SK-N-SH (cell line): Measurements from ENCODE around the gene B4GALNT4. TPM values are rescaled to one million over a fixed set of nuclear protein-coding genes. Genes with fewer than 3 reads are reported as not detected.

Source experiments
- CTCF ChIA-PET: fragments of 300-600, 350-600 bp; formaldehyde crosslinking; extraction: SDS; loops from one replicate; lab custom pipeline; 2021; lab: Yijun Ruan, JAX
- POLR2A ChIA-PET: fragments of 350-600 bp; sonication (Branson Sonifier 250); formaldehyde crosslinking; extraction: SDS; loops from one replicate; lab custom pipeline; 2020; ENCODE audit warnings: antibody characterized with exemption, inconsistent platforms; lab: Yijun Ruan, JAX
- DNase-seq: peaks from one replicate; pipeline ENCODE4 v3.0.0; 2012
- H2AFZ ChIP-seq: fragments of 200-600 bp; sonication (generic); 2 replicates; pipeline ENCODE4 v1.8.1; 2016; ENCODE audit warnings: antibody characterized with exemption, mild to moderate bottlenecking, low read depth
- H3F3A ChIP-seq: fragments of 200-600 bp; sonication (generic); replicated peaks from 2 replicates; pipeline ENCODE3; 2016; ENCODE audit warnings: antibody characterized with exemption, mild to moderate bottlenecking; ENCODE audit not compliant: insufficient read depth
- H3K27ac ChIP-seq, 2 experiments: fragments of 200-500 bp in 1 of 2; fragments of 200-600 bp in 1 of 2; sonication (Bioruptor generic) in 1 of 2; sonication (generic), shearing (Covaris generic) in 1 of 2; 2 replicates each; pipeline versions ENCODE4 v1.5.1 to v1.6.1; 2014 to 2016; ENCODE audit warnings: low read depth in 2 of 2, inconsistent platforms in 1 of 2, low read length in 1 of 2, mild to moderate bottlenecking in 1 of 2, mixed read lengths in 1 of 2
- H3K27me3 ChIP-seq: fragments of 200-600 bp; sonication (generic), shearing (Covaris generic); 2 replicates; pipeline ENCODE4 v1.6.1; 2016; ENCODE audit warnings: mixed run types; ENCODE audit not compliant: insufficient read depth
- H3K36me3 ChIP-seq, 2 experiments: fragments of 200-500 bp in 1 of 2; fragments of 200-600 bp in 1 of 2; sonication (Bioruptor generic) in 1 of 2; sonication (generic) in 1 of 2; replicated peaks in 1 of 2; 2 replicates each; pipeline versions ENCODE3 to v1.5.1; 2014 to 2016; ENCODE audit warnings: low read length in 1 of 2, mild to moderate bottlenecking in 1 of 2; ENCODE audit not compliant: insufficient read depth in 2 of 2, control insufficient read depth in 1 of 2
- H3K4me1 ChIP-seq, 2 experiments: fragments of 200-500 bp in 1 of 2; fragments of 200-600 bp in 1 of 2; sonication (Bioruptor generic) in 1 of 2; sonication (generic), shearing (Covaris generic) in 1 of 2; 2 replicates each; pipeline versions ENCODE4 v1.5.1 to v1.6.1; 2014 to 2016; ENCODE audit warnings: low read depth in 1 of 2, low read length in 1 of 2, mixed run types in 1 of 2; ENCODE audit not compliant: insufficient read depth in 2 of 2, control insufficient read depth in 1 of 2
- H3K4me2 ChIP-seq: fragments of 200-600 bp; sonication (generic), shearing (Covaris generic); 2 replicates; pipeline ENCODE4 v1.6.1; 2017; ENCODE audit warnings: mixed run types
- H3K4me3 ChIP-seq, 2 experiments: fragments of 200-500 bp in 1 of 2; fragments of 200-600 bp in 1 of 2; sonication (Bioruptor generic) in 1 of 2; sonication (generic), shearing (Covaris generic) in 1 of 2; 2 replicates each; pipeline versions ENCODE4 v1.5.1 to v1.8.1; 2014 to 2016; ENCODE audit warnings: low read depth in 2 of 2, inconsistent platforms in 1 of 2, low read length in 1 of 2, mild to moderate bottlenecking in 1 of 2, mixed read lengths in 1 of 2, moderate library complexity in 1 of 2
- H3K79me2 ChIP-seq: fragments of 200-600 bp; sonication (generic); 2 replicates; pipeline ENCODE4 v1.8.1; 2017; ENCODE audit warnings: mild to moderate bottlenecking; ENCODE audit not compliant: insufficient read depth
- H3K9ac ChIP-seq: fragments of 200-600 bp; sonication (generic); 2 replicates; pipeline ENCODE4 v1.6.1; 2017; ENCODE audit warnings: mixed run types
- H3K9me2 ChIP-seq: fragments of 200-600 bp; sonication (generic); 2 replicates; pipeline ENCODE4 v1.6.1; 2017; ENCODE audit warnings: mixed run types
- H3K9me3 ChIP-seq: fragments of 200-600 bp; sonication (generic); 2 replicates; pipeline ENCODE4 v1.6.1; 2017; ENCODE audit warnings: mixed run types, mild to moderate bottlenecking, moderate library complexity
- H4K20me1 ChIP-seq: fragments of 200-600 bp; sonication (generic); 2 replicates; pipeline ENCODE4 v1.6.1; 2017; ENCODE audit warnings: mild to moderate bottlenecking, mixed run types; ENCODE audit not compliant: insufficient read depth
- ELF1 ChIP-seq: IDR thresholded peaks from 2 replicates; pipeline ENCODE4 v1.4.0; 2012
- EP300 ChIP-seq, 2 experiments: IDR thresholded peaks; 2 replicates each; pipeline versions ENCODE4 v1.4.0 to v1.6.1; 2012; ENCODE audit warnings: borderline replicate concordance in 1 of 2, low read depth in 1 of 2, low read length in 1 of 2
- EZH2phosphoT487 ChIP-seq: fragments of 200-600 bp; sonication (generic); IDR thresholded peaks from 2 replicates; pipeline ENCODE4 v1.6.1; 2017; ENCODE audit warnings: low read depth, mixed run types, mild to moderate bottlenecking, antibody characterized with exemption, moderate library complexity, borderline replicate concordance
- FOXJ3 ChIP-seq: sonication (generic); formaldehyde crosslinking; IDR thresholded peaks from 2 replicates; pipeline ENCODE4 v1.5.1; 2020; ENCODE audit warnings: mild to moderate bottlenecking, missing genetic modification reagents
- FOXM1 ChIP-seq: IDR thresholded peaks from 2 replicates; pipeline ENCODE4 v1.4.0; 2012; ENCODE audit warnings: low read depth, mild to moderate bottlenecking
- IRF3 ChIP-seq: fragments of 150-350 bp; IDR thresholded peaks from 2 replicates; pipeline ENCODE4 v1.6.1; 2016; ENCODE audit warnings: mild to moderate bottlenecking, low read depth, low read length
- MAX ChIP-seq: IDR thresholded peaks from 2 replicates; pipeline ENCODE4 v1.4.0; 2012; ENCODE audit warnings: low read depth
- MEF2A ChIP-seq: IDR thresholded peaks from 2 replicates; pipeline ENCODE4 v1.4.0; 2012; ENCODE audit warnings: low read depth, borderline replicate concordance
- POLR2AphosphoS5 ChIP-seq: IDR thresholded peaks from 2 replicates; pipeline ENCODE4 v1.6.1; 2012; ENCODE audit warnings: low read depth, low read length
- RAD21 ChIP-seq: IDR thresholded peaks from 2 replicates; pipeline ENCODE4 v1.6.1; 2012; ENCODE audit warnings: mild to moderate bottlenecking, low read length
- RCOR1 ChIP-seq: fragments of 150-350 bp; IDR thresholded peaks from 2 replicates; pipeline ENCODE4 v1.6.1; 2017; ENCODE audit warnings: antibody characterized with exemption, low read length
- SMC3 ChIP-seq: IDR thresholded peaks from 2 replicates; pipeline ENCODE4 v1.6.1; 2012; ENCODE audit warnings: low read depth, low read length, improper control_type of control experiment
- TEAD4 ChIP-seq: IDR thresholded peaks from 2 replicates; pipeline ENCODE4 v1.4.0; 2012; ENCODE audit warnings: mild to moderate bottlenecking, borderline replicate concordance; ENCODE audit not compliant: insufficient read depth
- YY1 ChIP-seq: IDR thresholded peaks from 2 replicates; pipeline ENCODE4 v1.4.0; 2012; ENCODE audit warnings: low read depth, mild to moderate bottlenecking
- ZBTB33 ChIP-seq: IDR thresholded peaks from 2 replicates; pipeline ENCODE4 v1.4.0; 2012; ENCODE audit warnings: low read depth, borderline replicate concordance
- WGBS: methylation state at CpG from one replicate; pipeline ENCODE4 v1.1.6; 2017; ENCODE audit warnings: low lambda C conversion rate; 5-methylcytosine and 5-hydroxymethylcytosine counted together
- polyA plus RNA-seq, 3 experiments: library from polyadenylated mRNA; depleted of rRNA; stranded (reverse); fragments of >200 nt; gene quantifications; 2 replicates each; pipeline ENCODE4 v1.2.3, GENCODE V29; 2012

Gene B4GALNT4
- polyA plus RNA-seq, 1 of the 3 experiments (the other 2 are of a cell fraction), result 66.7 TPM

GRCh38 chr11:426851-427250, 57.6 kb downstream of the B4GALNT4 start:
- no peaks in the 10 kb centered on the region for H3K4me1 ChIP-seq
- H3F3A ChIP-seq, result no peaks in the 10 kb centered on the region
- no peaks in the 10 kb centered on the region for H3K36me3 ChIP-seq
- H3K4me3 ChIP-seq, result no peak overlapping the region
- H2AFZ ChIP-seq, result no peak overlapping the region
- no peaks in the 10 kb centered on the region for H3K27me3 ChIP-seq
- no peak overlapping the region for H3K4me2 ChIP-seq
- no peaks in the 10 kb centered on the region for H4K20me1 ChIP-seq
- CTCF ChIA-PET, result interaction anchor here (1.4 to 3.1 kb wide), 2 partner anchors 22 to 30 kb away, joined by 8 to 9 read pairs; partner anchors contain the start of gene PTDSS2
- H3K9me2 ChIP-seq, result no peaks in the 10 kb centered on the region
- no peak for TF ChIP-seq POLR2AphosphoS5
- TF ChIP-seq MEF2A, result no peak
- TF ChIP-seq ELF1, result no peak
- no peak for TF ChIP-seq TEAD4
- no peak for TF ChIP-seq ZBTB33
- no peak for TF ChIP-seq IRF3
- TF ChIP-seq EP300 (IDR thresholded peaks at IDR 0.05; ENCODE audit: borderline replicate concordance in 1 of 2, low read depth in 1 of 2, low read length in 1 of 2), result no peak
- no peak for TF ChIP-seq MAX
- TF ChIP-seq YY1, result no peak
- no peak for TF ChIP-seq RCOR1
- no peak for TF ChIP-seq FOXJ3 (CRISPR knock-in tag)
- no peak for TF ChIP-seq EZH2phosphoT487
- TF ChIP-seq RAD21, result no peak
- TF ChIP-seq FOXM1, result no peak
- TF ChIP-seq, all 33 proteins: peak for 0
- WGBS, result 46% methylated on average over 6 of the region's 8 CpGs
- Histone ChIP-seq H3K9ac (no peak overlapping the region), H3K9me3 (no peaks in the 10 kb centered on the region), H3K79me2 (no peaks in the 10 kb centered on the region), H3K27ac (no peak overlapping the region)
- no peak for DNase-seq
- POLR2A ChIA-PET, result no interaction called here

- Histone ChIP-seq H3K9ac (no peak overlapping the region), H3K4me1 (no peaks in the 10 kb centered on the region), H3K79me2 (no peaks in the 10 kb centered on the region), H3K36me3 (no peaks in the 10 kb centered on the region), H3K27ac (no peak overlapping the region), H3F3A (no peaks in the 10 kb centered on the region), H3K27me3 (no peaks in the 10 kb centered on the region), H4K20me1 (no peaks in the 10 kb centered on the region), H3K9me2 (no peaks in the 10 kb centered on the region), H2AFZ (no peak overlapping the region), H3K4me2 (no peak overlapping the region), H3K9me3 (no peaks in the 10 kb centered on the region), H3K4me3 (no peak overlapping the region)
- TF ChIP-seq FOXM1 (no peak), SMC3 (no peak)
- no peak for DNase-seq
- ChIA-PET CTCF (interaction anchor here (1.6 to 3.1 kb wide), 3 partner anchors 12 to 31 kb away, joined by 4 to 9 read pairs (median 4); no protein-coding TSS in a partner anchor), POLR2A (no interaction called here)
- 44% methylated on average over 10 of the region's 24 CpGs for WGBS
These were observed 59.0 kb downstream of the B4GALNT4 start for GRCh38 chr11:428295-428694.
